ENCODE data around the gene TPMT. TPM values are rescaled to one million over a fixed set of nuclear protein-coding genes. Genes with fewer than 3 reads are reported as not detected.

TPMT gene
- total RNA-seq, 1 experiment from 2014 or later: 8.3 TPM

- Histone ChIP-seq H3K9me3 (ENCODE audit: low read depth, low read length, poor library complexity, severe bottlenecking) (no peaks in the 10 kb centered on the region), H3K4me1 (ENCODE audit: insufficient read depth, low read length, poor library complexity, severe bottlenecking) (no peaks in the 10 kb centered on the region), H3K27me3 (replicated peaks; ENCODE audit: insufficient read depth, low read depth, low read length, poor library complexity) (no peaks in the 10 kb centered on the region), H3K36me3 (ENCODE audit: insufficient read depth, low read length, poor library complexity, severe bottlenecking) (peaks cover 4% of the 10 kb centered on the region), H3K4me3 (ENCODE audit: low read depth, low read length, poor library complexity, severe bottlenecking) (no peak overlapping the region), H3K27ac (ENCODE audit: low read depth, low read length, poor library complexity, severe bottlenecking) (no peak overlapping the region)
- no peak for TF ChIP-seq EZH2 (IDR thresholded peaks at IDR 0.05; ENCODE audit: borderline replicate concordance, low read depth, low read length, poor library complexity, severe bottlenecking)
- TF ChIP-seq, protein P1, sequence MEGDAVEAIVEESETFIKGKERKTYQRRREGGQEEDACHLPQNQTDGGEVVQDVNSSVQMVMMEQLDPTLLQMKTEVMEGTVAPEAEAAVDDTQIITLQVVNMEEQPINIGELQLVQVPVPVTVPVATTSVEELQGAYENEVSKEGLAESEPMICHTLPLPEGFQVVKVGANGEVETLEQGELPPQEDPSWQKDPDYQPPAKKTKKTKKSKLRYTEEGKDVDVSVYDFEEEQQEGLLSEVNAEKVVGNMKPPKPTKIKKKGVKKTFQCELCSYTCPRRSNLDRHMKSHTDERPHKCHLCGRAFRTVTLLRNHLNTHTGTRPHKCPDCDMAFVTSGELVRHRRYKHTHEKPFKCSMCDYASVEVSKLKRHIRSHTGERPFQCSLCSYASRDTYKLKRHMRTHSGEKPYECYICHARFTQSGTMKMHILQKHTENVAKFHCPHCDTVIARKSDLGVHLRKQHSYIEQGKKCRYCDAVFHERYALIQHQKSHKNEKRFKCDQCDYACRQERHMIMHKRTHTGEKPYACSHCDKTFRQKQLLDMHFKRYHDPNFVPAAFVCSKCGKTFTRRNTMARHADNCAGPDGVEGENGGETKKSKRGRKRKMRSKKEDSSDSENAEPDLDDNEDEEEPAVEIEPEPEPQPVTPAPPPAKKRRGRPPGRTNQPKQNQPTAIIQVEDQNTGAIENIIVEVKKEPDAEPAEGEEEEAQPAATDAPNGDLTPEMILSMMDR (conservative IDR thresholded peaks at IDR 0.05; ENCODE audit: low read depth, low read length): no peak
- BruUV-seq (replicated peaks): no TSS peak
- CTCF ChIA-PET: no interaction called here
- no peak for DNase-seq (ENCODE audit: low spot score)
- POLR2A ChIA-PET (ENCODE audit: low non-redundant PET): no interaction called here
- intact Hi-C loops (cut with micrococcal nuclease; ENCODE audit: unreplicated experiment): no loop called here
Observed at GRCh38 chr6:18161431-18161830, 6.6 kb upstream of the TPMT start.

DNA sequence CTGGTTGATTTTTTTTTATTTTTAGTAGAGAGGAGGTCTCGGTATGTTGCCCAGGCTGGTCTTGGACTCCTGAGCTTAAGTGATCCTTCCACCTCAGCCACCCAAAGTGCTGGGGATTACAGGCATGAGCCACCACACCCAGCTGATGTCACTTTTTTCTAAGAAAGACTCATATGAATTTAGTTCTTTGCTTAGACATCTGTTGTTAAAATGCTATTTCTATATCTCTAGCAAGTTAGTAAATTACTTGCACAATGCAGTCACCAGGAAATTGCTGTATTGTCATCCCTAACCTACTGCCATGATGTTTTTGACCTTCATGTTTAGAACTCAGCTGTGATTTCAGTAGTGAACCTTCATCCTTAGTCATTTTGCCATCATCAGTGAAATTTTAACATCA lies 6.0 kb upstream of the TPMT start:
- no peak for DNase-seq (ENCODE audit: low spot score)
- Histone ChIP-seq H3K9me3 (ENCODE audit: low read depth, low read length, poor library complexity, severe bottlenecking) (no peaks in the 10 kb centered on the region), H3K4me3 (ENCODE audit: low read depth, low read length, poor library complexity, severe bottlenecking) (no peak overlapping the region), H3K36me3 (ENCODE audit: insufficient read depth, low read length, poor library complexity, severe bottlenecking) (peaks cover 4% of the 10 kb centered on the region), H3K27ac (ENCODE audit: low read depth, low read length, poor library complexity, severe bottlenecking) (no peak overlapping the region), H3K27me3 (replicated peaks; ENCODE audit: insufficient read depth, low read depth, low read length, poor library complexity) (no peaks in the 10 kb centered on the region), H3K4me1 (ENCODE audit: insufficient read depth, low read length, poor library complexity, severe bottlenecking) (no peaks in the 10 kb centered on the region)
- no peak for TF ChIP-seq EZH2 (IDR thresholded peaks at IDR 0.05; ENCODE audit: borderline replicate concordance, low read depth, low read length, poor library complexity, severe bottlenecking)
- TF ChIP-seq, protein P1 (conservative IDR thresholded peaks at IDR 0.05; ENCODE audit: low read depth, low read length): no peak
- CTCF ChIA-PET: no interaction called here
- no TSS peak for BruUV-seq (replicated peaks)
- intact Hi-C loops (cut with micrococcal nuclease; ENCODE audit: unreplicated experiment): no loop called here
- POLR2A ChIA-PET (ENCODE audit: low non-redundant PET): no interaction called here

DNA sequence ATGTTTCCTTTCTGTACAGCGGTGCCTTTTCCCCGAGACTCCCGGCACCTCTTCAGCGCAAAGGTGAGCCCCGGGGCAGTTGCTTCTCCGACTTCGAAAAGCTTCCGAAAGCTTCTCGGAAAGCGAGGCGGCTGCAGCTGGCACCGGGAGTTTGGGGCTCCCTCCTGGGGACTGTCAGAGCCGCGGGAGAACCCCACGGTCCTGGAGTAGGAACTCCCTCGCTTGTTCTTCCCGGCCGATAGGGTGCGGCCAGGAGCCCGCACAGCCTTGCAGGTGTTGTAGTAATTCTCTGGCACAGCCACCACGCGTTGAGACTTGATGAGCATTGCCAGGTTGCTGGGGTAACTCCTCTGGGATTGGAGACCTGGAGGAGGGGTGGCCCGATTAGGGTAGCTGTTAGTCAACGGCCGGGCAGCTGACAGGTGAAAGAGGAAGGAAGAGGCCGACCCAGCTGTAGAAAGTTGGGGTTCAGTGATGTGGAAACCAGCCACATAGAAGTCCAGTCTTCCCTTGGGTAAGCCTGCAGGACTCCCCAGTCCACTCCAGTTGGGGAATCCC lies 1.1 kb upstream of the TPMT start:
- Histone ChIP-seq H3K4me1 (ENCODE audit: insufficient read depth, low read length, poor library complexity, severe bottlenecking) (peaks cover 7% of the 10 kb centered on the region), H3K27ac (ENCODE audit: low read depth, low read length, poor library complexity, severe bottlenecking) (peak overlapping the region; percentile 73), H3K9me3 (ENCODE audit: low read depth, low read length, poor library complexity, severe bottlenecking) (no peaks in the 10 kb centered on the region), H3K27me3 (replicated peaks; ENCODE audit: insufficient read depth, low read depth, low read length, poor library complexity) (no peaks in the 10 kb centered on the region), H3K36me3 (ENCODE audit: insufficient read depth, low read length, poor library complexity, severe bottlenecking) (no peaks in the 10 kb centered on the region), H3K4me3 (ENCODE audit: low read depth, low read length, poor library complexity, severe bottlenecking) (peak overlapping the region; percentile 92)
- CTCF ChIA-PET: interaction anchor here (0.6 kb wide), 1 partner anchor 108 kb away, joined by 5 read pairs; the partner anchor contains the start of gene DEK
- no TSS peak for BruUV-seq (replicated peaks)
- TF ChIP-seq, protein P1 (conservative IDR thresholded peaks at IDR 0.05; ENCODE audit: low read depth, low read length): 0 out of 2 replicates have a peak, but pooled peaks have one; percentile 32
- TF ChIP-seq EZH2 (IDR thresholded peaks at IDR 0.05; ENCODE audit: borderline replicate concordance, low read depth, low read length, poor library complexity, severe bottlenecking): no peak
- DNase-seq (ENCODE audit: low spot score): peak; percentile 52
- intact Hi-C loops (cut with micrococcal nuclease; ENCODE audit: unreplicated experiment): loop anchor here (10.0 kb wide), 1 partner anchor 349 kb away; no protein-coding TSS in a partner anchor
- POLR2A ChIA-PET (ENCODE audit: low non-redundant PET): no interaction called here
